MM.1S (cell line): Measurements from ENCODE around the gene PTTG1IP2.

Experiments used
- EZH2 ChIP-seq: fragments of 300-600 bp; sonication (generic); optimal IDR thresholded peaks from 2 replicates; pipeline ENCODE3; 2017; ENCODE audit warnings: low read depth, mild to moderate bottlenecking, antibody characterized with exemption, low read length, mixed read lengths
- TF ChIP-seq, protein P1 (sequence below): fragments of 300-600 bp; sonication (generic); IDR thresholded peaks from 2 replicates; pipeline ENCODE4 v1.5.1; 2016; ENCODE audit warnings: antibody characterized with exemption, low read length, mixed read lengths

DNA sequence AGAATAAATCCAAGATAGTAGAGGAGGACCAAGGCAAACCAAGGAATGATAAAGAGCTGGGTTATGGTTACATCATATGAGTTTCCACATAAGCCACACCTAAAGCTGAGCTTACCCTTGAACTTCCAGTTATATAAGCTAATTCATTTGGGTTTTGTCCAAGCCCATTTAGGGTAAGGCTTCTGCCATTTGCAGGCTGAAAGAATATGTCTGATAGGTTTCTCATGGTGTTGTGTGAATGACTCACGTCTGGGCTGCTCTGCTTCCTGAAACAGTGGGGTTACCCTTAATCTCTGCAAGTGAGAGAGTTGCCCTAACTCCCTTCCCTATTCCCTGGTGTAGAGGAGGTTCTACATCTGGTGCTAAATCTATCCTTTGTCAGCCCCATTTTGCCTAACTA lies 60.8 kb downstream of the PTTG1IP2 start:
- no peak for TF ChIP-seq EZH2
- TF ChIP-seq, protein P1, sequence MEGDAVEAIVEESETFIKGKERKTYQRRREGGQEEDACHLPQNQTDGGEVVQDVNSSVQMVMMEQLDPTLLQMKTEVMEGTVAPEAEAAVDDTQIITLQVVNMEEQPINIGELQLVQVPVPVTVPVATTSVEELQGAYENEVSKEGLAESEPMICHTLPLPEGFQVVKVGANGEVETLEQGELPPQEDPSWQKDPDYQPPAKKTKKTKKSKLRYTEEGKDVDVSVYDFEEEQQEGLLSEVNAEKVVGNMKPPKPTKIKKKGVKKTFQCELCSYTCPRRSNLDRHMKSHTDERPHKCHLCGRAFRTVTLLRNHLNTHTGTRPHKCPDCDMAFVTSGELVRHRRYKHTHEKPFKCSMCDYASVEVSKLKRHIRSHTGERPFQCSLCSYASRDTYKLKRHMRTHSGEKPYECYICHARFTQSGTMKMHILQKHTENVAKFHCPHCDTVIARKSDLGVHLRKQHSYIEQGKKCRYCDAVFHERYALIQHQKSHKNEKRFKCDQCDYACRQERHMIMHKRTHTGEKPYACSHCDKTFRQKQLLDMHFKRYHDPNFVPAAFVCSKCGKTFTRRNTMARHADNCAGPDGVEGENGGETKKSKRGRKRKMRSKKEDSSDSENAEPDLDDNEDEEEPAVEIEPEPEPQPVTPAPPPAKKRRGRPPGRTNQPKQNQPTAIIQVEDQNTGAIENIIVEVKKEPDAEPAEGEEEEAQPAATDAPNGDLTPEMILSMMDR = no peak
